Smooth muscle cell (in vitro differentiated cells): ENCODE results near the gene RREB1. TPM values are rescaled to one million over a fixed set of nuclear protein-coding genes. Genes with fewer than 3 reads are reported as not detected.

Experiments
- DNase-seq: peaks from one replicate; lab custom pipeline; 2025; ENCODE audit not compliant: unreplicated experiment; lab: John Stamatoyannopoulos, UW
- H2AFZ ChIP-seq: fragments of 200-600 bp; sonication (generic); 2 replicates; pipeline ENCODE4 v1.6.0; 2016; ENCODE audit warnings: antibody characterized with exemption, low read depth, mild to moderate bottlenecking
- H3F3A ChIP-seq: fragments of 200-600 bp; sonication (generic); 2 replicates; pipeline ENCODE4 v1.6.0; 2017; ENCODE audit warnings: antibody characterized with exemption, low read depth
- H3K27ac ChIP-seq: fragments of 200-600 bp; sonication (generic); 2 replicates; pipeline ENCODE4 v1.5.1; 2016; ENCODE audit warnings: low read depth, mild to moderate bottlenecking
- H3K27me3 ChIP-seq: fragments of 200-600 bp; sonication (generic); 2 replicates; pipeline ENCODE4 v1.6.1; 2016; ENCODE audit warnings: low read depth, mild to moderate bottlenecking
- H3K36me3 ChIP-seq: fragments of 200-600 bp; sonication (generic); 2 replicates; pipeline ENCODE4 v1.5.1; 2016; ENCODE audit warnings: low read depth
- H3K4me1 ChIP-seq: fragments of 200-600 bp; sonication (generic); 2 replicates; pipeline ENCODE4 v1.5.1; 2016; ENCODE audit warnings: low read depth
- H3K4me2 ChIP-seq: fragments of 200-600 bp; sonication (generic); 2 replicates; pipeline ENCODE4 v1.6.0; 2016; ENCODE audit warnings: mild to moderate bottlenecking
- H3K4me3 ChIP-seq: fragments of 200-600 bp; sonication (generic); 2 replicates; pipeline ENCODE4 v1.5.1; 2016; ENCODE audit warnings: mild to moderate bottlenecking
- H3K79me2 ChIP-seq: fragments of 200-600 bp; sonication (generic); 2 replicates; pipeline ENCODE4 v1.6.0; 2016; ENCODE audit warnings: low read depth, mild to moderate bottlenecking
- H3K9ac ChIP-seq: fragments of 200-600 bp; sonication (generic); 2 replicates; pipeline ENCODE4 v1.6.0; 2016; ENCODE audit warnings: low read depth
- H3K9me3 ChIP-seq: fragments of 200-600 bp; sonication (generic); replicated peaks from 2 replicates; pipeline ENCODE4 v1.5.1; 2016; ENCODE audit warnings: low read depth
- H4K20me1 ChIP-seq: fragments of 200-600 bp; sonication (generic); 2 replicates; pipeline ENCODE4 v1.6.0; 2016; ENCODE audit warnings: low read depth
- WGBS: methylation state at CpG from one replicate; pipeline ENCODE4 v1.1.7; 2016; ENCODE audit warnings: low lambda C conversion rate; 5-methylcytosine and 5-hydroxymethylcytosine counted together
- polyA plus RNA-seq: library from polyadenylated mRNA; unstranded; fragments of >200 nt; fragmentation: Nextera tagmentation; extraction: Ambion mirVana; gene quantifications from 2 replicates; pipeline ENCODE4 v1.2.1, GENCODE V29; 2016
- total RNA-seq: library from RNA; depleted of rRNA; stranded (reverse); fragments of >200 nt; gene quantifications from 2 replicates; pipeline ENCODE4 v1.2.3, GENCODE V29; 2014
- TF ChIP-seq, protein P1 (sequence below): fragments of 200-600 bp; sonication (generic); IDR thresholded peaks from 2 replicates; pipeline ENCODE4 v1.5.1; 2017; ENCODE audit warnings: borderline replicate concordance, mild to moderate bottlenecking, antibody characterized with exemption; ENCODE audit not compliant: insufficient read depth, poor library complexity, severe bottlenecking

RREB1 gene
- total and polyA plus RNA-seq, 2 experiments from 2014 or later, result 13.2 to 26.1 TPM

GRCh38 chr6:7219310-7219709 is 111.5 kb downstream of the RREB1 start:
- H4K20me1 ChIP-seq, result peaks cover 70% of the 10 kb centered on the region
- H3K27ac ChIP-seq, result no peak overlapping the region
- TF ChIP-seq, protein P1, sequence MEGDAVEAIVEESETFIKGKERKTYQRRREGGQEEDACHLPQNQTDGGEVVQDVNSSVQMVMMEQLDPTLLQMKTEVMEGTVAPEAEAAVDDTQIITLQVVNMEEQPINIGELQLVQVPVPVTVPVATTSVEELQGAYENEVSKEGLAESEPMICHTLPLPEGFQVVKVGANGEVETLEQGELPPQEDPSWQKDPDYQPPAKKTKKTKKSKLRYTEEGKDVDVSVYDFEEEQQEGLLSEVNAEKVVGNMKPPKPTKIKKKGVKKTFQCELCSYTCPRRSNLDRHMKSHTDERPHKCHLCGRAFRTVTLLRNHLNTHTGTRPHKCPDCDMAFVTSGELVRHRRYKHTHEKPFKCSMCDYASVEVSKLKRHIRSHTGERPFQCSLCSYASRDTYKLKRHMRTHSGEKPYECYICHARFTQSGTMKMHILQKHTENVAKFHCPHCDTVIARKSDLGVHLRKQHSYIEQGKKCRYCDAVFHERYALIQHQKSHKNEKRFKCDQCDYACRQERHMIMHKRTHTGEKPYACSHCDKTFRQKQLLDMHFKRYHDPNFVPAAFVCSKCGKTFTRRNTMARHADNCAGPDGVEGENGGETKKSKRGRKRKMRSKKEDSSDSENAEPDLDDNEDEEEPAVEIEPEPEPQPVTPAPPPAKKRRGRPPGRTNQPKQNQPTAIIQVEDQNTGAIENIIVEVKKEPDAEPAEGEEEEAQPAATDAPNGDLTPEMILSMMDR, result no peak
- peaks cover 31% of the 10 kb centered on the region for H3K4me1 ChIP-seq
- H3K4me2 ChIP-seq, result no peak overlapping the region
- no peak overlapping the region for H3K4me3 ChIP-seq
- H3K79me2 ChIP-seq, result no peaks in the 10 kb centered on the region
- H2AFZ ChIP-seq, result no peak overlapping the region
- H3K27me3 ChIP-seq, result no peaks in the 10 kb centered on the region
- WGBS, result 45% methylated on average over 6 of the region's 6 CpGs
- DNase-seq, result no peak
- H3K9me3 ChIP-seq, result no peaks in the 10 kb centered on the region
- no peak overlapping the region for H3K9ac ChIP-seq
- no peaks in the 10 kb centered on the region for H3K36me3 ChIP-seq
- H3F3A ChIP-seq, result peaks cover 5% of the 10 kb centered on the region

- H3K9me3 ChIP-seq, result no peaks in the 10 kb centered on the region
Observed at GRCh38 chr6:7222197-7222596, 114.4 kb downstream of the RREB1 start.

GRCh38 chr6:7224731-7225130 is 117.0 kb downstream of the RREB1 start:
- no peaks in the 10 kb centered on the region for H3K9me3 ChIP-seq
- TF ChIP-seq, protein P1, result no peak
- H4K20me1 ChIP-seq, result peaks cover 32% of the 10 kb centered on the region
- DNase-seq, result no peak
- H3K4me3 ChIP-seq, result no peak overlapping the region
- no peaks in the 10 kb centered on the region for H3K79me2 ChIP-seq
- no peak overlapping the region for H3K27ac ChIP-seq
- no peaks in the 10 kb centered on the region for H3K36me3 ChIP-seq
- WGBS, result 95% methylated on average over 9 of the region's 9 CpGs
- H3K4me2 ChIP-seq, result no peak overlapping the region
- H3F3A ChIP-seq, result no peaks in the 10 kb centered on the region
- H3K27me3 ChIP-seq, result no peaks in the 10 kb centered on the region
- no peak overlapping the region for H3K9ac ChIP-seq
- H2AFZ ChIP-seq, result no peak overlapping the region
- peaks cover 5% of the 10 kb centered on the region for H3K4me1 ChIP-seq

More at GRCh38 chr6:7222197-7222596, 114.4 kb downstream of the RREB1 start:
- no peaks in the 10 kb centered on the region for H3K79me2 ChIP-seq
- H3K4me3 ChIP-seq, result no peak overlapping the region
- no peaks in the 10 kb centered on the region for H3K36me3 ChIP-seq
- peaks cover 55% of the 10 kb centered on the region for H4K20me1 ChIP-seq
- H3K27me3 ChIP-seq, result no peaks in the 10 kb centered on the region
- H3K4me1 ChIP-seq, result peaks cover 22% of the 10 kb centered on the region
- H2AFZ ChIP-seq, result no peak overlapping the region
- H3K4me2 ChIP-seq, result no peak overlapping the region
- no peak overlapping the region for H3K27ac ChIP-seq
- no peak overlapping the region for H3K9ac ChIP-seq
- peaks cover 5% of the 10 kb centered on the region for H3F3A ChIP-seq
- no peak for DNase-seq
- TF ChIP-seq, protein P1, result no peak
- WGBS, result 92% methylated on average over 5 of the region's 5 CpGs

DNA sequence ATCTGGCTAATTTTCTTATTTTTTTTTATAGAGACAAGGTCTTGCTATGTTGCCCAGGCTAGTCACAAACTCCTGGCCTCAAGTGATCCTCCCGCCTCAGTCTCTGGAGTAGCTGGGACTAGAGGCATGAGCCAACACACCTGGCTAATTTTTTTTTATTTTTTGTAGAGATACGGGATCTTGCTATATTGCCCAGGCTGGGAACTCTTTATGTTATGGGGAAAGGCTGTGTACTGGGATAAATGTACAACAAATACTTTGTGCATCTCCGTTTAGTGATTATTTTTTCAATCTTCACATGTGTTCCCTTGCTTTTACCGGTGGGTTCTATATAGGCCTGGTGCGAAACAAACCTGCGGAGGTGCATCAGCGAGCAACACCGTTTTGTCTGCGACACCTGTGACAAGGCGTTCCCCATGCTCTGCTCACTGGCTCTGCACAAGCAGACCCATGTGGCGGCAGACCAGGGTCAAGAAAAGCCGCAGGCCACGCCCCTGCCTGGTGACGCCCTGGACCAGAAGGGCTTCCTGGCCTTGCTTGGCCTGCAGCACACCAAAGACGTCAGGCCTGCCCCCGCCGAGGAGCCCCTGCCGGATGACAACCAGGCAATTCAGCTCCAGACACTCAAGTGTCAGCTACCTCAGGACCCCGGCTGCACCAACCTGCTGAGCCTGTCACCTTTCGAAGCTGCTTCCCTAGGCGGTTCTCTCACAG is 121.1 kb downstream of the RREB1 start:
- Histone ChIP-seq H3K4me2 (no peak overlapping the region), H3K27ac (no peak overlapping the region), H3F3A (no peaks in the 10 kb centered on the region), H3K4me3 (no peak overlapping the region), H2AFZ (no peak overlapping the region), H3K4me1 (no peaks in the 10 kb centered on the region), H3K9me3 (no peaks in the 10 kb centered on the region), H4K20me1 (peaks cover 35% of the 10 kb centered on the region), H3K36me3 (no peaks in the 10 kb centered on the region), H3K9ac (no peak overlapping the region), H3K27me3 (no peaks in the 10 kb centered on the region), H3K79me2 (peaks cover 9% of the 10 kb centered on the region)
- no peak for DNase-seq
- TF ChIP-seq, protein P1, result no peak
- WGBS, result 96% methylated on average over 21 of the region's 21 CpGs
